Heart left ventricle (tissue), 13 donors: ENCODE results near the gene PCGF1.

Experiments
- POLR2A ChIP-seq, 2 donors: fragments of 450-650 bp; IDR thresholded peaks; one replicate each; pipeline ENCODE4 v1.6.1; 2017; ENCODE audit warnings: antibody characterized with exemption in 2 of 2, mild to moderate bottlenecking in 2 of 2, moderate library complexity in 2 of 2
- TF ChIP-seq, protein P1 (sequence below), 12 donors: fragments of 200-600 bp; sonication (generic) in 4 of 12; IDR thresholded peaks; one replicate each; pipeline versions ENCODE4 v1.5.0 to v1.8.0; 2018 to 2022; ENCODE audit warnings: antibody characterized with exemption in 12 of 12, mild to moderate bottlenecking in 5 of 12
- donor health status: ischemic (EF 13 %, LVEDD 7.1; RV severe dilation, severe dysfunction).
- donor health status: DM: no; HTN: yes; CAD: no.
- donor health status: DM: no; HTN: no; CAD: no.
- donor health status: ischemic (EF 25% LVEDD 6.9; RV normal size, moderate dysfunction).
- donor health status: ischemic (EF 25% LVEDD 5.7; RV mildly dilated, moderate dysfunction).
- donor health status: ischemic (EF 35%, LVEDD 5.7; RV mildly dilated, moderate dysfunction).
- donor health status: nonischemic (EF 11% LVEDD 7.7; RV severe dilation, severe dysfunction).
- donor health status: DM: yes; HTN: yes; CAD: no.
- donor health status: PGD.
- donor health status: ischemic (EF 29% LVEDD 5.4; RV normal size, mild dysfunction).
- donor health status: nonischemic (EF 23%, LVEDD 6.1; RV moderate dilation, normal function).

- TF ChIP-seq, protein P1, sequence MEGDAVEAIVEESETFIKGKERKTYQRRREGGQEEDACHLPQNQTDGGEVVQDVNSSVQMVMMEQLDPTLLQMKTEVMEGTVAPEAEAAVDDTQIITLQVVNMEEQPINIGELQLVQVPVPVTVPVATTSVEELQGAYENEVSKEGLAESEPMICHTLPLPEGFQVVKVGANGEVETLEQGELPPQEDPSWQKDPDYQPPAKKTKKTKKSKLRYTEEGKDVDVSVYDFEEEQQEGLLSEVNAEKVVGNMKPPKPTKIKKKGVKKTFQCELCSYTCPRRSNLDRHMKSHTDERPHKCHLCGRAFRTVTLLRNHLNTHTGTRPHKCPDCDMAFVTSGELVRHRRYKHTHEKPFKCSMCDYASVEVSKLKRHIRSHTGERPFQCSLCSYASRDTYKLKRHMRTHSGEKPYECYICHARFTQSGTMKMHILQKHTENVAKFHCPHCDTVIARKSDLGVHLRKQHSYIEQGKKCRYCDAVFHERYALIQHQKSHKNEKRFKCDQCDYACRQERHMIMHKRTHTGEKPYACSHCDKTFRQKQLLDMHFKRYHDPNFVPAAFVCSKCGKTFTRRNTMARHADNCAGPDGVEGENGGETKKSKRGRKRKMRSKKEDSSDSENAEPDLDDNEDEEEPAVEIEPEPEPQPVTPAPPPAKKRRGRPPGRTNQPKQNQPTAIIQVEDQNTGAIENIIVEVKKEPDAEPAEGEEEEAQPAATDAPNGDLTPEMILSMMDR (IDR thresholded peaks at IDR 0.05): no peak
- TF ChIP-seq POLR2A (IDR thresholded peaks at IDR 0.05): no peak
These were observed 25.3 kb downstream of the PCGF1 start for GRCh38 chr2:74481961-74482800.
